Measurements from ENCODE around the gene CCDC71.

GRCh38 chr3:49182682-49183081, 16.6 kb upstream of the CCDC71 start:
- TF ChIP-seq REST (IDR thresholded peaks at IDR 0.05; ENCODE audit: insufficient read depth in 1 of 2, low read depth in 2 of 2, low read length in 2 of 2) (no peak), POLR2AphosphoS5 (IDR thresholded peaks at IDR 0.05; ENCODE audit: low read depth, low read length) (no peak), SIN3A (IDR thresholded peaks at IDR 0.05; ENCODE audit: borderline replicate concordance, insufficient read depth, low read length) (no peak), TAF1 (IDR thresholded peaks at IDR 0.05; ENCODE audit: borderline replicate concordance, insufficient read depth, low read length) (no peak), FOXP2 (optimal IDR thresholded peaks at IDR 0.05; ENCODE audit: borderline replicate concordance, extremely low read depth, extremely low read length, insufficient read depth) (no peak)

All from PFSK-1 (cell line).